ENCODE measurements around the gene PSMD5.

PSMD5 gene

DNA sequence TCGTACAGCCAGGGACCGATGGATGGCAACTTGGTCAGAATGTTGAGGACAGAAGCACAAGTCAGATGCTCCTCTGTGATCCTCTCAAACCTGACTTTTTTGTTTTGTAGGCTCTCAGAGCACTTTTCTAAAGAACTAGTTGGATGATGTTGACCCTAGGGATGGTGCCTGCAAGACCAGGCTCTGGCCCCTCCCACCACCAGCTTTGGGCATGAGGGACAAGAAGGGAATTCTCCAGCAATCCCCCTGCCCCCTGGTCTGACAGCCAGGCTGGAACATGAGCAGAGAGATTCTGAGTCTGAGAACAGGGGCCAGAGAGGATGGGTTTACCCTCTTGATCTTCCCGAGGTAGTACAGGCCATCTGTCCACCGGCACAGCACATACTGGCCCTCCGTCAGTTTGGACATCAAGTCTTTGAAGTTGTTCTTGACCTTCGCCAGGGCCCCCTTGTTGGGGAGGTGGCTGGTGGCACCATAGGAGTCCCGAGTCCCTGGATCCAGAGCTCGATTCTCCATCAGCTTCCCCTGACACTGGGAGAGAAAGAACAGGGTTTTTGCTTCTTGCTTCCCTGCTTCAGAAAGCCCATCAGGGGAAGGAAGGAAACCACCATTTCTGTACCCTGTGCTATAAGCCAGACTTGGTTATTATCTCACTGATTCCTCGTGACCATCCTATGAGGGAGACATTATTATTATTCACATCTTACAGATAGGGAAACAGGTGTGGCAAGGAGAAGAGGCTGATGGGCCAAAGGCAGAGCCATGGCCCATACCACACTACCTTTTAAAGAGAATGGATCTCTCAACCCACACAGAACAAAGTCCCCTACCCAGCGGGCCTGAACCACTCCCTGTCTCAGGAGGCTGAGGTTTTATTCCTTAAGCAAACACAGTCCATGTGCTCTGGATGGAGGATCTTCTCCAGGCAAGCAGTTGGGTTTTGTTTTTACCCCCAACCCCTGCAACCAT is 31.8 kb upstream of the PSMD5 start:
- no peak for DNase-seq

- no peak for DNase-seq
Measured at GRCh38 chr9:120873512-120873911, 30.8 kb upstream of the PSMD5 start.

GRCh38 chr9:120872791-120873502 is 30.2 kb upstream of the PSMD5 start:
- no peak for DNase-seq

GRCh38 chr9:120870206-120870605 is 27.5 kb upstream of the PSMD5 start:
- no peak for DNase-seq

DNA sequence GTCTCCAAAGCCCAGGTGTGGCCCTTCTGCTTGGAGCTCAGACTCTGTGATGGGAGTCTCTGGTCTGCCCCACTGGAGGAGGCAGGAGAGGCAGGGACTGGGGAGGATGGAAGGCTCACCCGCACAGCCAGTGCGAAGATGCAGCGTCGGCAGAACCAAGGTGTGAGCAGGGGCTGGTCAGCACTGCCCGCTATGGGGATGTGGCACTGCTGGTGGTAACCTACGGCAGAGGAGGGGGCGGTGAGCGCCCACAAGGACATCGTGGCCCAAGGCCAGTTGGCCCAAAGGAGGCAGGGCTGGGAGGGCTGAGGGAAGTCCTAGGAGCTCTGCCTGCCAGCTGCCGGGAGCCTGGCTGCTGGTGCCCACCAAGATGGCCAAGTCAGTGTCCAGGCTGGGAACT is 27.0 kb upstream of the PSMD5 start:
- DNase-seq = no peak

DNA sequence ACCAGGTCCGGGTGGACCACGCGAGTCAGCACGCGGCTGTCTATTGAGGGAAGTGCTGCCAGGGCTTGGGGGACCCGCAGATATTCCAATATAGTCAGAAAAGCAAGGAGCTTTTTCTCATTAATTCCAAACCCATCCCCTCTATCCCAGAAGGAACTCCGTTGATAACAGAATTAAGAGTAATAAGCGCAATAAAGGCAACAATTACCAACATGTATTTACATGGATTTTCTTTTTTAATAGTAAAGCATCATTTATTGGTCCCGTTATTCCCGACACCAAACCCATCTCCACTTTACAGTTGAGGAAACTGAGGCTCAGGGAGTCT is 26.6 kb upstream of the PSMD5 start:
- no peak for DNase-seq

- peak; percentile 97 for DNase-seq
Measured at GRCh38 chr9:120868676-120869359, 26.1 kb upstream of the PSMD5 start.

DNA sequence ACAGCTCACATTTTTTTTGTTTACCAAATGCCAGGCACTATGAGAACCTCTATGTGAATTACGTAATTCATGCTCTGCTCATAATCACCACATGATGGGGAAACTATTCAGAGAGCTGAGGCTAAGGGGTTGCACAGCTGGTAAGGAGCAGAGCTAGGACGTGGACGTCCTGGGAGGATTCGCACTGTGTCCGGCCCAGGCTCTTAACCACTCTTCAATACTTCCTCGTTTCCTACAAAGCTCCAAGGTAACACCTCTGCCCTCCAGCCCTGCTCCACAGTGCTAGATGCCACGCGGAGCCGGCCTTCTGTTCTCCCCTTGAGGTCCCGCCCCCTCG is 25.6 kb upstream of the PSMD5 start:
- DNase-seq = no peak

- no peak for DNase-seq
Measured at GRCh38 chr9:120867676-120868338, 25.1 kb upstream of the PSMD5 start.

- no peak for DNase-seq
Measured at GRCh38 chr9:120866651-120867050, 23.9 kb upstream of the PSMD5 start.

DNA sequence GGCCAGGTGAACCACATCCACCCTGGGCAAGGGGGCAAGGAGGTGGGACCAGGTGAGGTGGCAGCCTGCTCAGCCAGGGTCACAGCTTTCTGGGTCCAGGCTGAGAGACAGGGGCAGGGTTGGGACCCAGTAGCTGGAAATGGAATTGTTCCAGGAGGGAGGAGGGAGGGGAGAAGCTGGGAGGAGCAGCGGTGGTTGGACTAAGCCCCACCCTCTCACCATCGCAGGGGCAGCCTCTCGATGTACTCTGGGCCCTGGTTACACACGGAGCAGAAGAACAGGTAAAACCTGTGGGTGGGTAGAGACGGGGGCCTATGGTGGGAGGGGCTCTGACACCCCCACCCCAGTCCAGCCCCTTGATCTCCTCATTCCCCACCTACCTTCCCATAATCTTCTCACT is 23.1 kb upstream of the PSMD5 start:
- DNase-seq = no peak

DNA sequence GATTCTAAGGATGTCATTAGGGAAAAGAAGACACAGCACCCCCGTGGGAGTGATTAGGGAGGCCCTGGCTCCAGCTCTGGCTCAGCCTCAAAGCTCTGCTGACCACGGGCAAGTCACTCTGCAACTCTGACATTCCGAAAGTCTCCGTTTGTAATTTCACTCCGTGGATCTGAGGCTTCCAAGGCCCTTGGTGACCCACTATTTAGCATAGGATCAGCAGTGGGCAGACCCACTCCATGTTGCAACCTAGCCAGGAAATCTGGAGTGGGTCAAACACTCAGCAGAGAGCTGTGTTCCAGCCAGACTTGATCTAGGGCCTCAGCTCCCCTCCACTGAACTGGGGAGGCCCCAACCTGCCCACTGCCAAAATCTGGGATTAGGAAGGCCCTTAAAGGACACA is 22.5 kb upstream of the PSMD5 start:
- no peak for DNase-seq

DNA sequence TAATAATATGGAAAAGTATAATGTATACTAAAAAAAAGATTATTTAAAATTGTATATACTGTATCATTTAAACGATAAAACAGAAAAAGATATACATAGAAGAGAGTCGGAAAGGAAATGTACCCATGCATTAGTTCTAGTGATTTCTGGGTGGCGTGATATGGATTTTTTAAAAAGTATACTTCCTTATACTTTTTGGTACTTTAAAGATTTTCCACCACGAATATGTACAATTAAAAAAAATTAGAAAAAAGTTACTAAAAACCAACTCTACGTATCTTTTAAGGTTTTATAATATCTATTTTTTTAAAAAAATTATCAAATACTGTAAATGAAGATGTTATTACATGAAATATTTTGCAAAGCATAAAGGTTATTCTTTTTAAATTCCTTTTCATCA is 22.0 kb upstream of the PSMD5 start:
- no peak for DNase-seq

GRCh38 chr9:120863833-120864232 is 21.1 kb upstream of the PSMD5 start:
- no peak for DNase-seq

GRCh38 chr9:120862452-120862851 is 19.7 kb upstream of the PSMD5 start:
- DNase-seq = no peak

- DNase-seq = no peak
Measured at GRCh38 chr9:120861935-120862334, 19.2 kb upstream of the PSMD5 start.

- DNase-seq = no peak
Measured at GRCh38 chr9:120860083-120860482, 17.4 kb upstream of the PSMD5 start.

DNA sequence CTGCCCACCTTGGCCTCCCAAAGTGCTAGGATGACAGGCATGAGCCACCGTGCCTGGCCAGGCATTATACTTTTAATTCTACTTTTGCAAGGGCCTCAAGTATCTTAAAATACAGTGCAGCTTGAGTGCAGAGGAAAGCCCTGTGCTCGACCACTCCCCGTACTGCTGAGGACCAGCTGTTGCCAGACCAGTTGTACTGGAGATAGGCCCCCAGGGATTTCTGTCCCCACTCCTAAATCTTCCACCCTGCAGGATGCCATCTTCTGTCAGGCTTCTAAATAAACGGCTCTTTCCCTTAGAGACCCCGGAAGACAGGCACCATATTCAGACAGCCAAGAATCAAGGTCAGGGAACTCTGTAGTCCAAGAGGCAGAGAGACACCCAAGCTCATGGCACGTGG is 16.6 kb upstream of the PSMD5 start:
- no peak for DNase-seq

GRCh38 chr9:120857902-120858301 is 15.2 kb upstream of the PSMD5 start:
- DNase-seq = no peak

- no peak for DNase-seq
Measured at GRCh38 chr9:120857481-120857880, 14.8 kb upstream of the PSMD5 start.

DNA sequence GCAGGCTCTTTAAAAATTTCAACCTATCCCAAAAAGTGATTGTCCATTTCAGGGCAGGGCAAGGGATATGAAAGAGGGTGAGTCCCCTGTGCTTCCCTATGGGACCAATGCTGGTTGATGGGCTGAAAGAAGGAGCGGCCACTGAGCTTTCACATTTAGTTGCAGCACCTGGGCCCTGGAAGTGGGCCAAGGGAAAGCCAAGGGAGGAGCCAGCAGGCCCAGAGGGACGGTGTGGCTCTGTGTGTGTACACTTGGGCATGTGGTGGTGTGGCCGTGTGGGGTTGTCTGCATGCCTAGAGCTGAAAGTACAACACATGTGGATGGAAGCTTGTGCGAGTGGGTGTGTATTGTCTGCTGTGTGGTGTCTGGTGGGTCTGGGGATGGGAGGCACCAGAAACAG is 14.0 kb upstream of the PSMD5 start:
- DNase-seq = no peak

GRCh38 chr9:120855827-120856670 is 13.3 kb upstream of the PSMD5 start:
- no peak for DNase-seq

Data from CD4-positive, alpha-beta T cell treated with Interleukin-10 for 1 hour (primary cell).